SU-DHL-6 (cell line): ENCODE measurements around the gene RIPOR2.

Experiments used
- H2AFZ ChIP-seq: fragments of 200-600 bp; sonication (generic); 2 replicates; pipeline ENCODE4 v1.6.1; 2014; ENCODE audit warnings: low read depth, mild to moderate bottlenecking, moderate library complexity, mixed read lengths, antibody characterized with exemption, low read length; ENCODE audit not compliant: severe bottlenecking
- H3F3A ChIP-seq: fragments of 200-600 bp; shearing (Covaris generic); 2 replicates; pipeline ENCODE4 v1.6.0; 2016; ENCODE audit warnings: antibody characterized with exemption, mild to moderate bottlenecking; ENCODE audit not compliant: insufficient read depth
- H3K27ac ChIP-seq: fragments of 200-600 bp; sonication (generic); 2 replicates; pipeline ENCODE4 v1.5.1; 2016; ENCODE audit warnings: low read depth, mild to moderate bottlenecking, low read length, moderate library complexity, mixed read lengths
- H3K27me3 ChIP-seq: fragments of 200-600 bp; sonication (generic), shearing (Covaris generic); 2 replicates; pipeline ENCODE4 v1.6.0; 2014; ENCODE audit warnings: mild to moderate bottlenecking, low read length
- H3K36me3 ChIP-seq: fragments of 200-600 bp; sonication (generic); 2 replicates; pipeline ENCODE4 v1.6.1; 2014; ENCODE audit warnings: mild to moderate bottlenecking, low read length, mixed read lengths
- H3K4me2 ChIP-seq: fragments of 300-600, 200-600 bp; shearing (Covaris generic), sonication (generic); 2 replicates; pipeline ENCODE4 v1.6.0; 2014; ENCODE audit warnings: low read length, low read depth, mild to moderate bottlenecking; ENCODE audit not compliant: poor library complexity, severe bottlenecking
- H3K4me3 ChIP-seq: fragments of 200-600 bp; sonication (generic); 2 replicates; pipeline ENCODE4 v1.5.1; 2014; ENCODE audit warnings: antibody characterized with exemption, low read length, mild to moderate bottlenecking, mixed read lengths; ENCODE audit not compliant: insufficient read depth, poor library complexity, severe bottlenecking
- H3K79me2 ChIP-seq: fragments of 200-600 bp; sonication (generic); 2 replicates; pipeline ENCODE4 v1.6.1; 2014; ENCODE audit warnings: mild to moderate bottlenecking, low read length, moderate library complexity; ENCODE audit not compliant: insufficient read depth
- H3K9ac ChIP-seq: fragments of 200-600 bp; sonication (generic); 2 replicates; pipeline ENCODE4 v1.7.0; 2014; ENCODE audit warnings: mild to moderate bottlenecking, low read length
- H3K9me2 ChIP-seq: fragments of 200-600 bp; sonication (generic); replicated peaks from 2 replicates; pipeline ENCODE4 v1.6.1; 2014; ENCODE audit warnings: low read length; ENCODE audit not compliant: insufficient read depth
- H3K9me3 ChIP-seq: fragments of 200-600 bp; sonication (generic); 2 replicates; pipeline ENCODE4 v1.6.1; 2014; ENCODE audit warnings: low read length, mixed read lengths; ENCODE audit not compliant: insufficient read depth
- H4K20me1 ChIP-seq: fragments of 200-600 bp; sonication (generic); 2 replicates; pipeline ENCODE4 v1.6.1; 2014; ENCODE audit warnings: low read depth, mild to moderate bottlenecking, antibody characterized with exemption, low read length, moderate library complexity, mixed read lengths
- CTCF ChIP-seq: fragments of 200-600 bp; sonication (generic); IDR thresholded peaks from one replicate; pipeline ENCODE4 v1.5.1; 2017; ENCODE audit warnings: antibody characterized with exemption, mild to moderate bottlenecking, low read length, moderate library complexity; ENCODE audit not compliant: insufficient read depth, poor library complexity, severe bottlenecking
- EZH2phosphoT487 ChIP-seq: fragments of 200-600 bp; sonication (generic), shearing (Covaris generic); conservative IDR thresholded peaks from 2 replicates; pipeline ENCODE4 v1.6.1; 2018; ENCODE audit warnings: mild to moderate bottlenecking, antibody characterized with exemption, low read length, moderate library complexity, mixed read lengths

Gene RIPOR2

GRCh38 chr6:24867104-24867703 is 68.6 kb downstream of the RIPOR2 start:
- H3K9me3 ChIP-seq = no peaks in the 10 kb centered on the region
- H3K36me3 ChIP-seq = peaks cover 80% of the 10 kb centered on the region
- no peak for TF ChIP-seq CTCF
- no peak for TF ChIP-seq EZH2phosphoT487
- H3F3A ChIP-seq = peaks cover 72% of the 10 kb centered on the region
- H3K4me2 ChIP-seq = peak overlapping the region; percentile 6
- H3K9ac ChIP-seq = peak overlapping the region; percentile 6; the same call in 1 of the 2 replicates
- no peaks in the 10 kb centered on the region; the same call in 1 of the 2 replicates for H3K79me2 ChIP-seq
- no peak overlapping the region for H2AFZ ChIP-seq
- peak overlapping the region; percentile 93 for H3K27ac ChIP-seq
- no peaks in the 10 kb centered on the region for H4K20me1 ChIP-seq
- H3K4me3 ChIP-seq = no peak overlapping the region
- H3K27me3 ChIP-seq = no peaks in the 10 kb centered on the region
- H3K9me2 ChIP-seq = no peaks in the 10 kb centered on the region

DNA sequence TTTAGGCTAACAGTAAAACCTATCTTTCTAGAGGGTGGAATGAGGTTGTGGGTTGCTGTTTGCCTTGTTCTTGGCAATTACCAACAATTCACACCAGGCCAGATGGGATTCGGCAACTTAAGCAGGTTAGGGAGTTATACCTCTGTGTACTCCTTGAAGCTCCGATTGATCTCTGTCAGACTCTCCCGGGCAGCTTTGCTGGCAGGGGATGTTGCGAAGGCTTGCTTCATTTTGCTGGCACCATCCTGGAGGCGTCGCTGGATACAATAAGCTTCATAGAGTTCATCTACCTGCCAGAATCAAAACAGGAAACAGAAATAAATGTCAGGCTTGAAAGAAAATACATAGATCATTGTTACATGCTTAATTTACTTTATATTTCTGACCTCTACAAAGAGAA is 70.6 kb downstream of the RIPOR2 start:
- peaks cover 77% of the 10 kb centered on the region for H3K36me3 ChIP-seq
- TF ChIP-seq EZH2phosphoT487 (no peak), CTCF (no peak)

DNA sequence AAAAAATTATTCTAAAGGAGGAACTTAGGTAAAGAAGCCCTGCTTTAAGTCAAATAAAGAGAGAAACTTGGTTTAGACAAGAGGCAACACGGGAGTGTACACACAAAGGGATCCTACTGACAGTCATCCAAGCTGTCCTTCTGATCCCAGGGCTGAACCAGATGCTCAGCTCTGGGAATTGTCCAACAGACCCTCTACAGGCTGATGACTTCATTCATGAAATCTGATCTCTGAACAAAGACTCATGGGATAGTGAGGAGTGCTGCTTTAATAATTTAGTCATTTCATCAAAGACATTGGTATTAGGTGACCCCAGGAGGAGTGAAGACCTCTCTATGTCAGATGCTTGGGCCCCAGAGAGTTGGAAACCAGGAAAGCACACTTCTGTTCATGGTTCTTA is 71.4 kb downstream of the RIPOR2 start:
- H3K79me2 ChIP-seq = no peaks in the 10 kb centered on the region; the same call in 1 of the 2 replicates

More for the DNA sequence above, 70.6 kb downstream of the RIPOR2 start:
- Histone ChIP-seq H3K9me2 (no peaks in the 10 kb centered on the region), H2AFZ (no peak overlapping the region), H3K9me3 (no peaks in the 10 kb centered on the region), H3F3A (peaks cover 90% of the 10 kb centered on the region), H3K27me3 (no peaks in the 10 kb centered on the region), H3K79me2 (no peaks in the 10 kb centered on the region; the same call in 1 of the 2 replicates), H4K20me1 (no peaks in the 10 kb centered on the region), H3K27ac (peak overlapping the region; percentile 93), H3K9ac (no peak overlapping the region), H3K4me2 (no peak overlapping the region), H3K4me3 (no peak overlapping the region)

DNA sequence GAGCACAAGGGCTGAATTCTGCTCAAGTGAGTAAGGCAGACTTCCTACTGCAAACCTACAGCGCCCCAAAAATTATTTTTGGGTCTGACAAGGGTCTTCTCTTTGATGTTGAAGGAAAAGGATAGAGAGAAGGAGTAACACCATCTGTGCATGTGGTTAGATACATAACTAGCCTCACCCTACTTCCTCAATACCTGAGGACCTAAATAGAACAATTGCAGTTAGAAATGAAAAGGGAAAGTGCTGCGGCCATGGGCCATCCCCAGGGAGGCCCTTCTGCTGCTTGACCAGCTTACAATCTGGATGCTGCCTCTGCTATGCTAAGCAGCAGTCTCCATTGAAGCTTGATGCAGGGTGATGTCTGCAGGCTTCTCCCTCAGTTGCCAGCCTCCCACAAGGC is 73.8 kb downstream of the RIPOR2 start:
- Histone ChIP-seq H2AFZ (no peak overlapping the region), H3K27ac (peak overlapping the region; percentile 93), H3K9ac (peak overlapping the region; percentile 51), H3K27me3 (no peaks in the 10 kb centered on the region), H3F3A (peaks cover 100% of the 10 kb centered on the region), H3K4me2 (peak overlapping the region; percentile 54), H3K36me3 (peaks cover 55% of the 10 kb centered on the region), H3K9me3 (no peaks in the 10 kb centered on the region), H3K79me2 (no peaks in the 10 kb centered on the region; the same call in 1 of the 2 replicates), H3K4me3 (peak overlapping the region; percentile 8), H4K20me1 (no peaks in the 10 kb centered on the region), H3K9me2 (no peaks in the 10 kb centered on the region)
- TF ChIP-seq EZH2phosphoT487 = no peak
- TF ChIP-seq CTCF = no peak

More for the DNA sequence above, 71.4 kb downstream of the RIPOR2 start:
- no peak overlapping the region for H2AFZ ChIP-seq
- no peak for TF ChIP-seq EZH2phosphoT487
- peaks cover 77% of the 10 kb centered on the region for H3K36me3 ChIP-seq
- no peaks in the 10 kb centered on the region for H3K27me3 ChIP-seq
- H3K4me3 ChIP-seq = no peak overlapping the region
- 0 out of 2 replicates have a peak overlapping the region, but pooled peaks have one; percentile 2 for H3K9ac ChIP-seq
- H3F3A ChIP-seq = peaks cover 91% of the 10 kb centered on the region
- peak overlapping the region; percentile 4 for H3K4me2 ChIP-seq
- H3K27ac ChIP-seq = peak overlapping the region; percentile 93
- H3K9me2 ChIP-seq = no peaks in the 10 kb centered on the region
- no peaks in the 10 kb centered on the region for H4K20me1 ChIP-seq
- no peaks in the 10 kb centered on the region for H3K9me3 ChIP-seq
